Fibroblast of skin of scalp (primary cell): ENCODE measurements around the gene TEF.
A peak's percentile ranks its signal among the peaks of the same experiment; 100 is the strongest.
"Not testable (repeated sequence)": the region's sequence is repeated elsewhere in the genome, so short reads cannot be mapped to it uniquely, and the experiment has no call there.

Source experiments
- DNase-seq: peaks from one replicate; pipeline ENCODE4 v3.0.0-alpha.2; 2013

Gene TEF

DNA sequence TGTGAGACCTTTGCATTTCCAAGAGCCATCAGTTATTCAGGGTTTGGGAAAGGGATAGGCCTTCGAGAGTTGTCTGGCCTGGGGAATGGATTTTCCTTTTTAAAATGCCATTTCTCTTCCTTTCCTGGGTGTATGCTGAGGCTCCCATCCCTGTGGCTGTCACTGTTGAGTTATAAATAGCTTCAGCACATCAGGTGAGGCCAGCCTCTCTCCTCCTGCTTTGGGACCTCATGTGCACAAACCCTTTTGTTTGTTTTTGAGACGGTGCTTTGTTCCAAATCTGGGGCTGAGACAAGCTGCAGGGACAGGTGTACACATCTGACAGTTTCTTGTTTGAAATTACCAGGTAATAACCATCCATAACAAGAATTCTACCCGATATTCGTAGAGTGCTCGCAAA is 1.3 kb downstream of the TEF start:
- no peak for DNase-seq

DNA sequence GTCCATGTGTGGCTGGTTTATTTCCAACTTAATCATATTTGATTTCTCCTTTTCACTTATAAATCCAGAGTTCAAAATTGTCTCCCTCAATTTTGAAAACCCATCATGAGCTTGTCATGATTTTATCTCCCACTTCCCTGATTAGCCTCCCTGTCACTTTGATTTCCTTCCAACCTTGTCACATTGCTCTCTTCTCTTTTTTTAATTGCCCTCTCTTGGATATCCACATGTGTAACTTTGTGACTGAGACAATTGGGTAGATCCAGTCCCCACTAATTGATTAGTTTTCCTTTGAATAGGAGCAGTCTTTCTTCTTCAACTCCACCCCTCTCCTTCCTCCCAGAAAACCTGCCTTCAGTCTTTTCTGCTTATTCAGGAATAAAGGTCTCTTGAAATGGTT is 2.4 kb downstream of the TEF start:
- DNase-seq, result no peak

DNA sequence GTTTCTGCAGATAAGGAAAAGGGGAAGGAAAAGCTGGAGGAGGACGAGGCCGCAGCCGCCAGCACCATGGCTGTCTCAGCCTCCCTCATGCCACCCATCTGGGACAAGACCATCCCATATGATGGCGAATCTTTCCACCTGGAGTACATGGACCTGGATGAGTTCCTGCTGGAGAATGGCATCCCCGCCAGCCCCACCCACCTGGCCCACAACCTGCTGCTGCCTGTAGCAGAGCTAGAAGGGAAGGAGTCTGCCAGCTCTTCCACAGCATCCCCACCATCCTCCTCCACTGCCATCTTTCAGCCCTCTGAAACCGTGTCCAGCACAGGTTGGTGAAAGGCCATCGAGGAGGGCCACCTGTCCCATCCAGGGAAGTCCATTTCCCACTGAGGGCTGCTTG is 5.6 kb downstream of the TEF start:
- no peak for DNase-seq

DNA sequence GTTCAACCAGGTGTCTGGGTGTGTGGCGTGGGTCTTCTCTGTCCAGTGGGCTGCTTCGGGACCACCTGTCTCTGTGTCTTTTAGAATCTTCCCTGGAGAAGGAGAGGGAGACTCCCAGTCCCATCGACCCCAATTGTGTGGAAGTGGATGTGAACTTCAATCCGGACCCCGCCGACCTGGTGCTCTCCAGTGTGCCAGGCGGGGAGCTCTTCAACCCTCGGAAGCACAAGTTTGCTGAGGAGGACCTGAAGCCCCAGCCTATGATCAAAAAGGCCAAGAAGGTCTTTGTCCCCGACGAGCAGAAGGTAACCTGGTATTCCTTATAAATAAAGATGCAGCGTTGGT is 12.2 kb downstream of the TEF start:
- DNase-seq, result no peak

DNA sequence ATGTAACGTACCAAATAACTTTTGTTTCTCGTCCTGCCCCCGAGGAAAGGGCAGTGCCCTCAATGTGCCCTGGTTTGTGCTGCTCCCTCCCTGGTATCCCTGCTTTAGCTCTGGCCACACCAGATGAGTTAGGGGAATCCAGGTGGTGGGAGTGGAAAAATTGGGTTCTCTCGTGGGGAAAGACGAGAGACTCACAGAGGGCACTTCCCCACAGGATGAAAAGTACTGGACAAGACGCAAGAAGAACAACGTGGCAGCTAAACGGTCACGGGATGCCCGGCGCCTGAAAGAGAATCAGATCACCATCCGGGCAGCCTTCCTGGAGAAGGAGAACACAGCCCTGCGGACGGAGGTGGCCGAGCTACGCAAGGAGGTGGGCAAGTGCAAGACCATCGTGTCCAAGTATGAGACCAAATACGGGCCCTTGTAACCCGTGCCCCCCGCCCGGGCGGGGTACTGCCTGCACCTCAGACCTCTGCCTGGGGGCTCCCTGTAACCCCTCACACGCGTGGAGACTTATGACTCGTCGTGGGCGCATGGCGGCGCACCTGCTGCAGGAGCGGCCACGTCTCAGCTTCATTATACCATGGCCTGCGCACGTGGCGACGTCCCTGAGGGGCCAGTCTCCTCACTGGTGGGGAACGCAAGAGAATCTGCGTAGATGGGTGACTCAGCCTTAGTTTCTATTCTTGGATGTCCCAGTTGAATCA is 13.9 kb downstream of the TEF start:
- DNase-seq, result no peak

DNA sequence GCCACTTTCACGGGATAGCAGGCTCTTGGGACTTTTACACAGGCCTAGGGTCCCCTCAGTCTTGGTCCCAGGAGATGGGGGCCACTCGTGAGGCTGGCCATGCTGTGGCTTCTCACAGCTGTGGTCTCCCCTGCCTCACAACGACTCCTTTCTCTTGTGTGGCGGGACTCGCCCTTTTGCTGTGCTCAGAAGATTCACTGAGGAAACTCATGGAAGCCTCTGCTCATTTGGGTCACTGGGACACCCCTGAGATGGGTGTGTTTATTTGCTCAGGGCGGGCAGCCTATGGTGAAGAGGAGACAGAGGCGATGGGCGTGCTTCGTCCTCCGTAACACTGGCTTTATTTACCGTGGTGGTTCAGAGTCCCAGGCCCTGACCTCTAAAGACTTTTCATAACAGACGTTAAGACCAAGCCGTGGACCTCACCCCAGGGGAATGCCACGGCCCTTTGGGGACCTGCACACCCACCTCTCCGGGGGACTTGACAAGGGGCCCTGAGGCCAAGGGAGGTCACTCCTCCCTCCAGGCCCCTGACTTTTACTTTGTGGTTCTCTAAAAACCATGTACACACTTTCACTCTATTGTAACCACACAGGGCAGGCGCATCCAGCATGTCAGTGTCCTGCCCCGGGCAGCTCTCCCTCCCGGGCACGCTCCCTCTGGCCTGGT is 15.5 kb downstream of the TEF start:
- no peak for DNase-seq

DNA sequence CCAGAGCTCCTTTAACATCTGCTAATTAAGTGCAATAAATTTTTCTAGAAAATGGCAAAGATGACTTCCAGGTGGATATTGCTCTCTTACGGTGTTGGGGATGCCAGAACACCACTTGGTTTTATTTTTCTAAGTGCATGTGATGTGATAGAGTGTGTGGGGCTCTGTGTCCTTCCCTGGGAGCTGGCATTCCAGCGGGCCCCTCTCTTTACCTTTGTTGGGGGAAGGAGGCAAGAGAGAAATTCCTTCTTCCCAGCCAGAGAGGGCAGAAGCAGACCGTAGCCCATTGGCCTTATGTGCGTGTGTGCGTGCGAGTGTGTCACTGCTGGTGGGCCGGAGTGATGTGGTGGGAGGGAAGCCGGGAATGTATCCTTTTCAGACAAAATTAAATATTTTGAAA is 17.2 kb downstream of the TEF start:
- peak; percentile 41 for DNase-seq

DNA sequence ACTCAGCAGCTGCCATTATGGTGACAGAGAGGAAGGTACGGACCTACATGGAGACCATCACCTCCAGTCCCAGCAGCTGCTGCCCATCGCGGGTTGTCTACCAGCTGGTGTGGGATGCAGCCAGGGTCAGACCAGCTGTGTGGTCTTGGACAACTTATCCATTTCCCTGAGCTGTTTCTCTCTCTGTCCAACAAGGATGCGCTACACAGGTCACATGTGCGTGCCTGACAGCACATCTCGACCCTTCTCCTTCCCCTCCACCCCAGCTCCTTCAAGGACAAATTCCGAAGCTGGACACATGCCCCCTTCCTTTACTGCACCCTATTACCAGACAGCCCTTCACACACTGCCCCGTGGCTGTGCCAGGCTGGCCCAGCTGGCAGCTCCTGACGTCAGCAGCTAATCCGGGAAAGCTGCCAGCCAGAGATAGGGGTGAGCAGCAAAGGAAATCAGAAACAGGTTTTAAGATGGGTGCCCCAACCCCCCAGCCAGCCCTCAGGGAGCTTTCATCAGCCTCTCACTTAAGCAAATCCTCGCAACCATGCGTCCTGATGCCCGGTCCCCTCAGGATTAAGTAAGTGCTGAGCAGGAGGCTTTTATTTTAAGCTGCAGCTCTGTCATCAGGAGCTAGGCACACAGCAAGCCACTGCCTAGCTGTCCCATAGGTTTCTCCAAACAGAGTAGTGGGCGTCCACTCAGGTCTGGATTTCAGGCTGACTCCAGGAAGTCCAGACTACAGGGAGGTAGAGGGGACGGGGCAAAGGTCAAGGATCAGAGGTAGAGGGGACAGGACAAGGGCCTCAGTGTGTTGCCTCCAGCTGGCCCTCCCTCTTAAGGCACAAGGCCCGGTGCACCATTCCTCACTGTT is 20.3 kb downstream of the TEF start:
- peak; percentile 85 for DNase-seq

DNA sequence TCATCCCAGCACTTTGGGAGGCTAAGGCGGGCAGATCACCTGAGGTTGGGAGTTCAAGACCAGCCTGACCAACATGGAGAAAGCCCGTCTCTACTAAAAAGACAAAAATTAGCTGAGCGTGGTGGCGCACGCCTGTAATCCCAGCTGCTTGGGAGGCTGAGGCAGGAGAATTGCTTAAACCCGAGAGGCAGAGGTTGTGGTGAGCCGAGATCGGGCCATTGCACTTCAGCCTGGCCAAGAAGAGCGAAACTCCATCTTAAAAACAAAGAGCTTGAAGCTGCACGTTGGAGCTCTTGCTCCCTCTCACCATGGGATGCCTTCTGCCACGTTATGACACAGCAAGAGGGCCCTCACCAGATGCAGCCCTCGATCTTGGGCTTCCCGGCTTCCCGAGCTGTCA is 21.1 kb downstream of the TEF start:
- DNase-seq, result not testable (repeated sequence)

DNA sequence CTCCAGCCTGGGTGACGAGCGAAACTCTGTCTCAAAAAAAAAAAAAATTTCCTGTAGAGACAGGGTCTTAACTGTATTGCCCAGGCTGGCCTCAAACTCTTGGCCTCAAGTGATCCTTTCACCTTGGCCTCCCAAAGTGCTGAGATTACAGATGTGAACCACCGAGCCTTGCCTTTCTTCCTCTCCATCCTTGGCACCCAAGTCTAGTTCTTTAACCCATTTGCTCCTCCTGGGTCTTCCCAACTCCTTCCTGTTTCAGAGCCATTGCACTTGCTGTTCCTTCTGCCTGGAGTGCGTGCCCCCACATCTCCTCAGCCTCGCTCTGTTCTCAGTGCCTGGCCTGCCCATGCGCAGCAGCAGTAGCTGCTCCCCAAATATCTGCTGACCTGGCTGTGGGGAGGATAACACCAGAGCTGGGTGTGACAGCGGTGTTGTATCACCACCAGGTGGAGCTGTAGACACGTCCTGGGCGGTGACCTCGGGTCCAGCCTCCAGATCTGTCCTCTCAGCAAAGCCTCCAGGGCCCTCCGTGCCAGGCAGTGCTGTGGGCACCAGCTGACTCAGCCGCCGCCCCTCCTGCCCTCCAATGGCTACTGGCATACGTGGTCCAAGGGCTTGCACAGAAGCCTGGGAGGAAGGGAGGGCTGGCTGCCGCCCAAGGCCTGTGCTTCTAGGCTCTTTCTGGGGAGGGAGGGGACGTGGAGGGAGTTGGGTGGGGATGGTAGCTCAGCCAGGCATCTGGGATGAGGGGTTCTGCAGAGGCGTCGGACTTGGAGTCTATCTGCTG is 22.0 kb downstream of the TEF start:
- peak; percentile 88 for DNase-seq

DNA sequence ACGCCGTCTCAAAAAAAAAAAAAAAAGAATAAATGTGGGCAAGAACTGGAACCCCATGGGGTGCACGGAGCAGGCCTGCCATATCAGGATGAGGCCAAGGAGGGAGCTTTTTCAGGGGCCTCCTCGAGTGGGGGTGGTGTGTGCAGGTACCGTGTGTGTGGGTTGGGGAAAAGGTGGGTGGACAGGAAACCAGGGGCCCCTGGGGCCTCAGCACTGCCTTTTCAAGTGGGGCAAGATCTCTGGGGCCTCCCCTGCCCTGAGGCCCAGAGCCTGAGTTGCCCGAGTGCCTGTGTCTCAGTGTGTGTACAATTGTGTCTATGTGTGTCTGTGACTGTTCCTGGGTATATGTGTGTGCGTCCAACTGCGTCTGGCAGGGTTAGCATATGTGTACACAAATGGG is 23.8 kb downstream of the TEF start:
- DNase-seq, result no peak

DNA sequence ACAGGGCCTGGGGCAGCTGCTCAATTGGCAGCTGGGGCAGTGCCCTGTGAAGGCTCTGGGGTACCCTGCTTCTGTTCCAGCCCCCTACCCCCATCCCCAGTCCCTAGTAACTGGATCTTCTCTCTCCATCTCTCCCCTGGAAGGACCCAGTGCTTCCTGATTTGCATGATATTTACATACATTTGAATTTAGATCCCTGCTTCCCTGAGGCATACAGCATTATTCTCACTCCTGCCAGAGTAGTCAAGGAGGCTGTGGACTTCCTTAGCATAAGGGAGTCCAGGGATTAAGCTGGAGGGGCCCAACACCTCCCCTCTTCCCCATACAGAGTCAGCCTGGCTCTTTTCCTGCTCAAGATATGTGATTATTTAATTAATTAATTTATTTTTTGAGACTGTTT is 24.7 kb downstream of the TEF start:
- DNase-seq, result no peak

DNA sequence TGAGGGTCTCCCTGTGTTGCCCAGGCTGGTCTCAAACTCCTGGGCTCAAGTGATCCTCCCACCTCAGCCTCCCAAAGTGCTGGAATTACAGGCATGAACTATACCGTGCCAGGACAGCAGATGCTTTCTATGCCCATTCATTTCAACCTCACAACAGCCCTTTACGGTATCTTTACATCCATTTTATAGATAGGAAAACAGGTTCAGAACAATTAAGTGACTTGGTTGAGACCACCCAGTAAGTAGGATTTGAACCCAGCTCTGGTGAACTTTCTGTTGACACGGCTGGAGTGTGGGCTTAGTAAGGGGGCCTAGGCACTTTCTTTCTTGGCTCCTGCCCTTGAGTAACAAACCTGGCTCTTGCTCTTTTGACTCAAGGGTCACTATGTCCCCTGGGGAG is 25.7 kb downstream of the TEF start:
- DNase-seq, result no peak

DNA sequence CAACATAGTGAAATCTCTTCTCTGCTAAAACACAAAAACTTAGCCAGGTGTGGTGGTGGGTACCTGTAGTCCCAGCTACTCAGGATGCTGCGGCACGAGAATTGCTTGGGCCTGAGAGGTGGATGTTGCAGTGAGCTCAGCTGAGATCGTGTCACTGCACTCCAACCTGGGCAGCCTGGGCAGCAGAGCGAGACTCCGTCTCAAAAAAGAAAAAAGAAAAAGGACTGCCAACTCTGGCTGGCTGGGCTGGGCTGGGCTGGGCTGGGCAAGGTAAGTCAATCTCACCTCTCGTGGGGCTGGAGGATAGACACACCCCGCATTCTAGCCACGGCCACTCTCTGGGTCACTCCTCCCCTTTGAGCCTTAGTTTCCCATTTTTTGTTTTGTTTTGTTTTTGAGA is 26.9 kb downstream of the TEF start:
- no peak for DNase-seq

DNA sequence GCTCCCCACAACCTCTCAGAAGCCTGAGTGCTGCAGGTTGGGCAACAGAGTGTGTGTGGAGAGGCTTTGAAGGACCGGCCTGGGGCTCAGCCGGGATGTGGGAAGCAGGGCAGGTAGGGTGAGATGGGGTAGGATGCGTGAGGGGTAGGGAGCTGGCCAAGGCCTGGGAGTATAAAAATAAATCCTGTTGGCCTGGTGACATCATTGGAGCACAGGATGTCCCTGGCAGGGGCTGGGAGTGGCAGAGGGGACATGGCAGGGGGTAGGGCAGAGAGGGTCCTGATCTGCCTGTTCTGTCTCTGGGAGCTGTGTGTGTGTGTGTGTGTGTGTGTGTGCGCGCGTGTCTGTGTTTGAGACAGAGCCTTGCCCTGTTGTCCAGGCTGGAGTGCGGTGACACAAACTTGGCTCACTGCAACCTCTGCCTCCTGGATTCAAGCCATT is 28.6 kb downstream of the TEF start:
- DNase-seq, result no peak

DNA sequence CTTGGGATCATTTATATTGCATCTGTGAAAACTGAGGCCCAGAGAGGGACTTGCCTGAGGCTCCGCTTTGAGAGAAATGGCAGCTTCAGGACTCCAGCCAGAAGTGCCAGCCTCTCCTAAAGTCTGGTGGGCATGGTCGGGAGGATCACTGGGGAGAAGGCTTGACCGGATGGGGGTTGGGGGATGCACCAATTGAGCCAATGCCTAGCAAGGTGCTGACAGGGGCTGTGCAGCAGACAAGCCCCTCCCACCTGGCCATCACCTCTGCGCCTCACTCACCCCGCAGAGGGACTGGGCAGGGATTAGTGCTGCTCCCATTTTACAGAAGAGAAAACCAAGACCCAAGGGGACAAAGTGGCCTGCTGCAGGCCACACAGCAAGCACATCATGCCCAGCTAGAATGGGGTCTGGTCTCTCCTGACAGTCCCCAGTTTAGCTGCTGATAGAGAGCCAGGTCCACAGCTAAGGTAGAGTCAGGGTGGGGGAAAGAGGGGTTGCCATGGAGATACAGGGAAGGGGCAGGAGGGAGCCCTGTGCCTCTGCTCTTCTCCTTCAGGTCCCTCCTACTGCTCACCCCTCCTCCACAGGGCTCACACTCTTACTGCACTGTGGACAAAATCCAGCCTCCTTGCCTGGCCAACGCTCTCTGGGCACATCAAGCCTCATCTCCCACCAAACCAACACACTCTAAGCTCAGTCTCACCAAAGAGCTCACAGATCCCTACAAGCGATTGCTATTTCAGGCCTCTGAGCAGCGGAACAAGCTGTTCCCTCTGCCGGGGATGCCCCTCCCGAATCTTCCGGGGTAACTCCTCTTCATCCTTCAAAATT is 29.5 kb downstream of the TEF start:
- DNase-seq, result no peak

DNA sequence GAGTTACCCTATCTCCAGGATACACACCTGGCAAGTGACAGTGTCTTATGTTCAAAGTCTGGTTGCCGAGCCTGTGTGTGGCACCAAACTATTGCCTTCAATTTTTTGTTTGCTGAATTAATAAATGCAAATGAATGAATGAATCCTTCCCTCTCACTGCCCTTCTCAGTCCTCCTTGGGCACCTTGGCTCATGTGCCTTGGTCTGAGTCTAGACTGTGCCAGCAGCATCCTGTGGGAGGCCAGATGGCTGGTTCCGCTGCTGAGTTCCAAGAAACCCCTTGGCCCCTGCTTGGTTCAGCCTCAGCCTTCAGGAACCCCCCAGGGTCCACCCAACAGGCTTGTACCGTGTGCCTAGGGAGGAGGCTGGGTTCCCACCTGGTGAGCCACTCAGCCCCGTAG is 33.8 kb downstream of the TEF start:
- DNase-seq, result no peak

DNA sequence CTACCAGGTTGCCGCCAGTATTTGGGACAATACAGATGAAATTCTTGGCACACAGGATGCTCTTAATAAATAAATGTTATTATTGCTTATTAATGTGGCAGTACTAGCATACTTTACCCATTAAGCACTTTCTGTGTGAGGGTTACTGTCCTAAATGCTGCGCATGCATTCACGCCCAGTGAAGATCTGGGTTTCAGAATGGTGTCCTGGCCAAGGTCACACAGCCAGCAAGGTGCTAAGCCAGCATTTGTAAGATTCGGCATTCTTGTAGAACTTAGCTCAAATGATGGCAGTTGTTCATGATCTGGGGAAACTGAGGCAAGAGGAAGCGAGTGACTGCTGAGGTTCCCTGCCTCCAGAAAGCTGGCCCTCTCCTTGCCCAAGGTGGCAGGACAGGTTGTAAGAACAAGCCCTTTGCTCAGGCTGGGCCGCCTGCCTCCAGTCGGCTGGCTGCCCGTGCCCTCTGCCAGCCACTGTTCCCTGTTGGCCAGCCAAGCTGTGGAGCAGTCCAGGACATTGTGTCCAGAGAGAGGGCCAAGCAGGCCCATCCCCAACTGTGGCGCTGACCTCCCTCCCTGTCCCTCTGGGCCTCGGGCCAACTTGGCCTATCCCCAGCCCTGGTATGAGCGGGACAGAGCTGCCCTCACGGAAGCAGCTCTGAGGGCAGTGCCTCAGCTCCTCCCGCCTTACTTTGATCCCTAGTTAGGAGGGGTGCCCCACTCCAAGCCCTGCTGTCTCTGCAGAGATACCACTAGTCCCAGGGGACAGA is 36.1 kb downstream of the TEF start:
- no peak for DNase-seq

DNA sequence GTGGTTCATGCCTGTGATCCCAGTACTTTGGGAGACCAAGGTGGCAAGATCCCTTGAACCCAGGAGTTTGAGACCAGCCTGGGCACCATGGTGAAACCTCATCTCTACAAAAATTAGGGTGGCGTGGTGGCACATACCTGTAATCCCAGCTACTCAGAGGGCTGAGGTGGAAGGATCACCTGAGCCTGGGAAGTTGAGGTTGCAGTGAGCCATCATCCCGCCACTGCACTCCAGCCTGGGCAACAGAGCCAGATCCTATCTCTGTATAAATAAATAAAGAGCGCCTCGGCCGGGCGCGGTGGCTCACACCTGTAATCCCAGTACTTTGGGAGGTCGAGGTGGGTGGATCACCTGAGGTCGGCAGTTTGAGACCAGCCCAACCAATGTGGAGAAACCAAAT is 37.0 kb downstream of the TEF start:
- DNase-seq, result no peak

DNA sequence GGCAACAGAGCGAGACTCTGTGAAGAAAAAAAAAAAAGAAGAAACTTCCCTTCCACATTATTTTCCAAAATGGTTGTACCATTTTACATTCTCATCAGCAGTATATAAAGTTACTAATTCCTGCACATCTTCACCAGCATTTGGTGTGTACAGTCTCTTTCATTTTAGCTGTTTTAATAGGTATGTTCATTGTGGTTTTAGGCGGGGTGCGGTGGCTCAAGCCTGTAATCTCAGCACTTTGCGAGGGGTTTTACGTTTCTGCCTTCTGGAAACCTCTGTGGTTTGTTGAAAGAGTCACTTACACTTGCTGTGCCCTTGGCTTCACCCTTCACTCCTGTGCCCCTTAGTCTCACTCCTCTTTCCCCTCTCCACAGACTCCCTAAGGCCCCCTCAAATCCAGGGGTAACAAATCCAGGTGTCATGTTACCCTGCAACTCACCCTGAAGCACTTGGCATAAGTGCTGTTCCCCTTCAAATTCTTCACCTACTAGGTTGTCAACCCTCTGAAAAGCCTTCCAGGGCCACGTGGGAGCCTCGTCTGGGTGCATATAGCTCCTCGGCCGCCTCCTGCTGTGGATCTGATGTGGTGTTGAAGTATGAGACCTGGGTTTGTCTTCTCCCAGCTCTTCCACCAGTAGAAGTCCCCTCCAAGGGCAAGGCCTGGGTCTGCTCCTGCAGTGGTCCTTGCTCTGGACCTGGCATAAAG is 44.1 kb downstream of the TEF start:
- DNase-seq, result no peak
